ENCODE data around the gene RAP1A. TPM values are rescaled to one million over a fixed set of nuclear protein-coding genes. Genes with fewer than 3 reads are reported as not detected.

The RAP1A gene
- total and polyA plus RNA-seq, 4 donors: 14.2 to 31.4 (median 25.8) TPM

GRCh38 chr1:111664652-111665051, 45.1 kb downstream of the RAP1A start:
- WGBS: 53% methylated on average over 1 of the region's 1 CpG
- Histone ChIP-seq H3K9ac (ENCODE audit: low read depth in 1 of 2, low read length in 2 of 2) (no peak overlapping the region), H3K27me3 (ENCODE audit: control insufficient read depth in 4 of 4, insufficient read depth in 4 of 4, low read length in 3 of 4) (no peaks in the 10 kb centered on the region), H3K4me1 (ENCODE audit: control insufficient read depth in 4 of 4, insufficient read depth in 4 of 4, low read length in 3 of 4) (peaks cover 5 to 28% (median 11%) of the 10 kb centered on the region in 4 donors), H3K9me3 (ENCODE audit: control insufficient read depth in 4 of 4, low read length in 3 of 4) (no peaks in the 10 kb centered on the region), H3K27ac (ENCODE audit: low read depth in 1 of 2, low read length in 2 of 2) (peak overlapping the region in 1 of 2 donors; percentile 18), H3K36me3 (ENCODE audit: control insufficient read depth in 4 of 4, insufficient read depth in 3 of 4, low read depth in 1 of 4, low read length in 3 of 4) (peaks cover 0 to 2% (median 0%) of the 10 kb centered on the region in 4 donors), H3K4me3 (ENCODE audit: low read depth in 1 of 3, low read length in 3 of 3) (no peak overlapping the region)
- no peak for TF ChIP-seq TAF1 (conservative IDR thresholded peaks at IDR 0.05)
- TF ChIP-seq GABPA (IDR thresholded peaks at IDR 0.05 in 1 of 2, conservative IDR thresholded peaks at IDR 0.05 in 1 of 2): no peak
- no peak for TF ChIP-seq HNF4G (IDR thresholded peaks at IDR 0.05)
- TF ChIP-seq MAX (IDR thresholded peaks at IDR 0.05): no peak
- no peak for TF ChIP-seq RXRA (IDR thresholded peaks at IDR 0.05)
- TF ChIP-seq YY1 (IDR thresholded peaks at IDR 0.05): no peak
- TF ChIP-seq FOXA2 (IDR thresholded peaks at IDR 0.05): no peak
- TF ChIP-seq REST (IDR thresholded peaks at IDR 0.05): no peak
- no peak for TF ChIP-seq RAD21 (IDR thresholded peaks at IDR 0.05)
- no peak for TF ChIP-seq FOXA1 (IDR thresholded peaks at IDR 0.05)
- DNase-seq (ENCODE audit: low spot score): no peak

GRCh38 chr1:111665497-111665896, 45.9 kb downstream of the RAP1A start:
- H3K9me3 ChIP-seq (ENCODE audit: control insufficient read depth in 4 of 4, low read length in 3 of 4): no peaks in the 10 kb centered on the region
- H3K27ac ChIP-seq (ENCODE audit: low read depth in 1 of 2, low read length in 2 of 2): no peak overlapping the region
- peaks cover 4 to 23% (median 10%) of the 10 kb centered on the region in 4 donors for H3K4me1 ChIP-seq (ENCODE audit: control insufficient read depth in 4 of 4, insufficient read depth in 4 of 4, low read length in 3 of 4)
- H3K36me3 ChIP-seq (ENCODE audit: control insufficient read depth in 4 of 4, insufficient read depth in 3 of 4, low read depth in 1 of 4, low read length in 3 of 4): peaks cover 0 to 2% (median 0%) of the 10 kb centered on the region in 4 donors
- H3K9ac ChIP-seq (ENCODE audit: low read depth in 1 of 2, low read length in 2 of 2): no peak overlapping the region
- no peak for TF ChIP-seq EGR1 (IDR thresholded peaks at IDR 0.05; ENCODE audit: low read depth in 2 of 2)
- no peak for TF ChIP-seq RAD21 (IDR thresholded peaks at IDR 0.05)
- TF ChIP-seq MAX (IDR thresholded peaks at IDR 0.05): no peak
- TF ChIP-seq ATF3 (IDR thresholded peaks at IDR 0.05): no peak
- TF ChIP-seq ZBTB33 (IDR thresholded peaks at IDR 0.05): no peak
- TF ChIP-seq FOXA2 (IDR thresholded peaks at IDR 0.05): no peak
- TF ChIP-seq YY1 (IDR thresholded peaks at IDR 0.05): no peak
- no peak for TF ChIP-seq CTCF (IDR thresholded peaks at IDR 0.05; ENCODE audit: low read depth, low read length, missing input control)
- TF ChIP-seq GABPA (IDR thresholded peaks at IDR 0.05 in 1 of 2, conservative IDR thresholded peaks at IDR 0.05 in 1 of 2): no peak
- no peak for TF ChIP-seq FOXA1 (IDR thresholded peaks at IDR 0.05)
- TF ChIP-seq REST (IDR thresholded peaks at IDR 0.05): no peak
- H3K4me3 ChIP-seq (ENCODE audit: low read depth in 1 of 3, low read length in 3 of 3): no peak overlapping the region
- no peaks in the 10 kb centered on the region for H3K27me3 ChIP-seq (ENCODE audit: control insufficient read depth in 4 of 4, insufficient read depth in 4 of 4, low read length in 3 of 4)
- DNase-seq (ENCODE audit: low spot score): no peak

Measured in liver (tissue), 9 donors.